Liver (tissue), 9 donors: Measurements from ENCODE around the gene SC5D. TPM values are rescaled to one million over a fixed set of nuclear protein-coding genes. Genes with fewer than 3 reads are reported as not detected.

Source experiments
- DNase-seq: peaks from one replicate; pipeline ENCODE4 v3.0.0-alpha.2; 2017; ENCODE audit warnings: low spot score
- H3K27ac ChIP-seq, 2 donors: one replicate each; pipeline ENCODE4 v1.7.0; 2013; ENCODE audit warnings: inconsistent platforms in 2 of 2, low read length in 2 of 2, control low read depth in 1 of 2, low read depth in 1 of 2, mild to moderate bottlenecking in 1 of 2
- H3K27me3 ChIP-seq, 4 donors: one replicate each; pipeline versions ENCODE4 v1.6.1 to v1.7.0; 2013; ENCODE audit warnings: low read length in 3 of 4, inconsistent platforms in 1 of 4, mild to moderate bottlenecking in 1 of 4, moderate library complexity in 1 of 4; ENCODE audit not compliant: control insufficient read depth in 4 of 4, insufficient read depth in 4 of 4
- H3K36me3 ChIP-seq, 4 donors: one replicate each; pipeline versions ENCODE4 v1.6.1 to v1.7.0; 2013; ENCODE audit warnings: low read length in 3 of 4, mild to moderate bottlenecking in 3 of 4, low read depth in 1 of 4, moderate library complexity in 1 of 4; ENCODE audit not compliant: control insufficient read depth in 4 of 4, insufficient read depth in 3 of 4
- H3K4me1 ChIP-seq, 4 donors: one replicate each; pipeline versions ENCODE4 v1.6.1 to v1.7.0; 2013; ENCODE audit warnings: low read length in 3 of 4, mild to moderate bottlenecking in 3 of 4, moderate library complexity in 1 of 4; ENCODE audit not compliant: control insufficient read depth in 4 of 4, insufficient read depth in 4 of 4
- H3K4me3 ChIP-seq, 3 donors: one replicate each; pipeline versions ENCODE4 v1.6.1 to v1.7.0; 2013; ENCODE audit warnings: low read length in 3 of 3, control low read depth in 1 of 3, low read depth in 1 of 3, mild to moderate bottlenecking in 1 of 3
- H3K9ac ChIP-seq, 2 donors: one replicate each; pipeline ENCODE4 v1.7.0; 2013; ENCODE audit warnings: low read length in 2 of 2, mild to moderate bottlenecking in 2 of 2, moderate library complexity in 2 of 2, control low read depth in 1 of 2, low read depth in 1 of 2
- H3K9me3 ChIP-seq, 4 donors: one replicate each; pipeline versions ENCODE4 v1.6.1 to v1.7.0; 2013; ENCODE audit warnings: low read length in 3 of 4; ENCODE audit not compliant: control insufficient read depth in 4 of 4
- ATF3 ChIP-seq: IDR thresholded peaks from 2 replicates; pipeline ENCODE4 v1.6.1; 2016; ENCODE audit warnings: antibody characterized with exemption
- CTCF ChIP-seq: fragments of 150-350 bp; IDR thresholded peaks from 2 replicates; pipeline ENCODE4 v1.5.1; 2017; ENCODE audit warnings: improper control_type of control experiment, low read depth, low read length; ENCODE audit not compliant: missing input control
- EGR1 ChIP-seq, 2 donors: IDR thresholded peaks; 2 replicates each; pipeline ENCODE4 v1.6.1; 2016 to 2018; ENCODE audit warnings: antibody characterized with exemption in 2 of 2, low read depth in 2 of 2
- FOXA2 ChIP-seq: IDR thresholded peaks from 2 replicates; pipeline ENCODE4 v1.6.1; 2016; ENCODE audit warnings: antibody characterized with exemption
- GABPA ChIP-seq, 2 donors: IDR thresholded peaks in 1 of 2; conservative IDR thresholded peaks in 1 of 2; 2 replicates each; pipeline ENCODE4 v1.6.1; 2016; ENCODE audit warnings: antibody characterized with exemption in 2 of 2, mild to moderate bottlenecking in 1 of 2, moderate library complexity in 1 of 2
- HNF4A ChIP-seq, 2 donors: conservative IDR thresholded peaks; 2 replicates each; pipeline ENCODE4 v1.6.1; 2016; ENCODE audit warnings: antibody characterized with exemption in 2 of 2, mild to moderate bottlenecking in 2 of 2
- JUND ChIP-seq, 2 donors: IDR thresholded peaks; 2 replicates each; pipeline ENCODE4 v1.6.1; 2016; ENCODE audit warnings: antibody characterized with exemption in 2 of 2
- MAX ChIP-seq: IDR thresholded peaks from 2 replicates; pipeline ENCODE4 v1.6.1; 2016; ENCODE audit warnings: antibody characterized with exemption
- NR2F2 ChIP-seq: IDR thresholded peaks from 2 replicates; pipeline ENCODE4 v1.6.1; 2016; ENCODE audit warnings: antibody characterized with exemption
- RAD21 ChIP-seq, 2 donors: IDR thresholded peaks; 2 replicates each; pipeline ENCODE4 v1.6.1; 2016; ENCODE audit warnings: antibody characterized with exemption in 2 of 2, mild to moderate bottlenecking in 2 of 2
- SP1 ChIP-seq: IDR thresholded peaks from 2 replicates; pipeline ENCODE4 v1.6.1; 2018; ENCODE audit warnings: antibody characterized with exemption, mild to moderate bottlenecking
- TAF1 ChIP-seq: conservative IDR thresholded peaks from 2 replicates; pipeline ENCODE4 v1.6.1; 2016; ENCODE audit warnings: antibody characterized with exemption, mild to moderate bottlenecking
- YY1 ChIP-seq: IDR thresholded peaks from 2 replicates; pipeline ENCODE4 v1.6.1; 2016; ENCODE audit warnings: antibody characterized with exemption, mild to moderate bottlenecking
- WGBS: extraction: QIAGEN DNeasy Blood & Tissue Kit; methylation state at CpG from one replicate; pipeline ENCODE4 v1.1.7; 2013; 5-methylcytosine and 5-hydroxymethylcytosine counted together
- polyA plus RNA-seq, 2 donors: library from polyadenylated mRNA; stranded (reverse) in 1 of 2; unstranded in 1 of 2; fragments of 200-250 nt in 1 of 2; fragments of >200 nt in 1 of 2; fragmentation: Nextera tagmentation in 1 of 2; extraction: Ambion mirVana in 1 of 2; gene quantifications; one replicate each; pipeline versions ENCODE4 v1.2.1 to v1.2.3, GENCODE V29; 2013 to 2015
- total RNA-seq, 2 donors: library from RNA; depleted of rRNA; stranded (reverse); fragments of >200 nt; gene quantifications; one replicate each; pipeline ENCODE4 v1.2.3, GENCODE V29; 2014
- donor health status: healthy.
- donor health status: healthy.
- donor health status: healthy.
- donor health status: healthy.
- donor health status: healthy.

The SC5D gene
- total and polyA plus RNA-seq, 4 donors: 80.1 to 282 (median 153) TPM

- no peaks in the 10 kb centered on the region for H3K27me3 ChIP-seq
- no peaks in the 10 kb centered on the region for H3K36me3 ChIP-seq
- TF ChIP-seq GABPA (IDR thresholded peaks at IDR 0.05 in 1 of 2, conservative IDR thresholded peaks at IDR 0.05 in 1 of 2) (no peak), HNF4A (conservative IDR thresholded peaks at IDR 0.05) (no peak), TAF1 (no peak), YY1 (no peak), JUND (IDR thresholded peaks at IDR 0.05) (no peak), RAD21 (IDR thresholded peaks at IDR 0.05) (no peak)
- H3K9ac ChIP-seq: no peak overlapping the region
- H3K27ac ChIP-seq: no peak overlapping the region
- no peak overlapping the region for H3K4me3 ChIP-seq
- DNase-seq: no peak
- no peaks in the 10 kb centered on the region for H3K9me3 ChIP-seq
- no peaks in the 10 kb centered on the region for H3K4me1 ChIP-seq
These were observed 35.3 kb upstream of the SC5D start for GRCh38 chr11:121257289-121257688.

GRCh38 chr11:121257976-121258375 is 34.6 kb upstream of the SC5D start:
- Histone ChIP-seq H3K9ac (no peak overlapping the region), H3K27me3 (no peaks in the 10 kb centered on the region)
- WGBS: 77% methylated on average over 1 of the region's 1 CpG

GRCh38 chr11:121265586-121265985 is 27.0 kb upstream of the SC5D start:
- Histone ChIP-seq H3K27ac (no peak overlapping the region), H3K27me3 (no peaks in the 10 kb centered on the region), H3K4me1 (no peaks in the 10 kb centered on the region), H3K9ac (no peak overlapping the region), H3K9me3 (peaks cover 0 to 5% (median 0%) of the 10 kb centered on the region in 4 donors), H3K36me3 (no peaks in the 10 kb centered on the region), H3K4me3 (no peak overlapping the region)
- DNase-seq: no peak
- WGBS: 90% methylated on average over 6 of the region's 6 CpGs
- TF ChIP-seq ATF3 (no peak), GABPA (IDR thresholded peaks at IDR 0.05 in 1 of 2, conservative IDR thresholded peaks at IDR 0.05 in 1 of 2) (no peak), TAF1 (no peak), HNF4A (conservative IDR thresholded peaks at IDR 0.05) (no peak), JUND (IDR thresholded peaks at IDR 0.05) (no peak), FOXA2 (no peak), YY1 (no peak), EGR1 (IDR thresholded peaks at IDR 0.05; ENCODE audit: low read depth in 2 of 2) (no peak)

More at GRCh38 chr11:121257976-121258375, 34.6 kb upstream of the SC5D start:
- H3K27ac ChIP-seq: no peak overlapping the region
- no peak for DNase-seq
- H3K36me3 ChIP-seq: no peaks in the 10 kb centered on the region
- no peak overlapping the region for H3K4me3 ChIP-seq
- H3K9me3 ChIP-seq: peaks cover 0 to 1% (median 0%) of the 10 kb centered on the region in 4 donors
- no peak for TF ChIP-seq NR2F2
- H3K4me1 ChIP-seq: no peaks in the 10 kb centered on the region

- Histone ChIP-seq H3K27me3 (no peaks in the 10 kb centered on the region), H3K4me3 (no peak overlapping the region), H3K36me3 (no peaks in the 10 kb centered on the region), H3K4me1 (no peaks in the 10 kb centered on the region), H3K9me3 (peaks cover 0 to 2% (median 0%) of the 10 kb centered on the region in 4 donors), H3K27ac (no peak overlapping the region), H3K9ac (no peak overlapping the region)
- TF ChIP-seq MAX (no peak), CTCF (no peak), TAF1 (no peak), EGR1 (IDR thresholded peaks at IDR 0.05; ENCODE audit: low read depth in 2 of 2) (no peak), SP1 (no peak)
- DNase-seq: no peak
- WGBS: 46% methylated on average over 2 of the region's 2 CpGs
These were observed 24.0 kb upstream of the SC5D start for GRCh38 chr11:121268581-121268980.
